Measurements from ENCODE around the gene HOMER1.
A peak's percentile ranks its signal among the peaks of the same experiment; 100 is the strongest.

The HOMER1 gene, protein sequence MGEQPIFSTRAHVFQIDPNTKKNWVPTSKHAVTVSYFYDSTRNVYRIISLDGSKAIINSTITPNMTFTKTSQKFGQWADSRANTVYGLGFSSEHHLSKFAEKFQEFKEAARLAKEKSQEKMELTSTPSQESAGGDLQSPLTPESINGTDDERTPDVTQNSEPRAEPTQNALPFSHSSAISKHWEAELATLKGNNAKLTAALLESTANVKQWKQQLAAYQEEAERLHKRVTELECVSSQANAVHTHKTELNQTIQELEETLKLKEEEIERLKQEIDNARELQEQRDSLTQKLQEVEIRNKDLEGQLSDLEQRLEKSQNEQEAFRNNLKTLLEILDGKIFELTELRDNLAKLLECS

DNA sequence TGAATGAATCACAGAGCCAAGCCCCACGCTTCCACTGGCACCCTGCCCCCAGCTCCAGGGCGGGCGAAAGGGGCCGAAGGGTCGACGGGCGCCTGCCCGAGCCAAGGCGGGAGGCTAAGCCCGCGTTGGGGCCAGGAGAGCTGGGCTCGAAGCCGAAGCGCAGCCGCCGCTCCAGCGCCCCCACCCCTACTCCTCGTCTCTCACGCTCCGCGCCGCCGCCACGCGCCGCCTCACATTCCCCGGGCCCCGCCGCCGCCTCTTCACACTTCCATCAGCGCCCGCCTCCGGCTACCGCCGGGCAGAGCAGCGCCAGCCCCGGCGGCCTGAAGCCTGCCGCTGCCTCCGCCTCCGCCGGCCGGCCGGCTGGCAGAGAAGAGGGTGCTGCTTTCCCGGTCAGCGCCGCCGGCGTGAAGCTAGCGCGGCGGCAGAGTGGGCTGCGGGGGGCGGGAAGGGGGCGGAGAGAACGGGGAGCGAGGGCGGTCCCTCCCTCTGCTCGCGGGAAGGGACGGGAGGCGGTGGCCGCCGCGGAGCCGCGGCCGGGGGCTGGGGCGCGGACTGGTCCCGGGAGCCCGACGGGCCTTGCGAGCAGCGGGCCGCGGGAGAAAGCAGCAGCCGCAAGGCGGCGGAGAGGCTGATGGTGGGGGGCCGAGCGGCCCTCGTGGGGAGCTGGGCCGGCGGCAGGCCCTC, at the start of gene HOMER1:
Gene HOMER1, minus strand, starts transcription at position 431 of the 687 bp plus-strand sequence. CDS start 1,360 bp downstream, outside the sequence.
- Histone ChIP-seq H3K27me3 (ENCODE audit: low read depth, low read length) (peaks cover 19% of the 10 kb centered on the region), H3K36me3 (ENCODE audit: control insufficient read depth in 1 of 2, insufficient read depth in 2 of 2, low read length in 2 of 2) (peaks cover 0 to 3% of the 10 kb centered on the region in 2 donors), H3K4me1 (ENCODE audit: control insufficient read depth in 1 of 2, insufficient read depth in 2 of 2, low read length in 2 of 2) (peaks cover 0 to 17% of the 10 kb centered on the region in 2 donors), H3K9me3 (ENCODE audit: control insufficient read depth in 1 of 2, low read length in 2 of 2) (no peaks in the 10 kb centered on the region), H3K27ac (ENCODE audit: low read length) (peak within 1 kb of the TSS; percentile 89), H3K4me3 (ENCODE audit: low read depth in 1 of 2, low read length in 2 of 2) (peak within 1 kb of the TSS; percentile 67 to 90)

DNA sequence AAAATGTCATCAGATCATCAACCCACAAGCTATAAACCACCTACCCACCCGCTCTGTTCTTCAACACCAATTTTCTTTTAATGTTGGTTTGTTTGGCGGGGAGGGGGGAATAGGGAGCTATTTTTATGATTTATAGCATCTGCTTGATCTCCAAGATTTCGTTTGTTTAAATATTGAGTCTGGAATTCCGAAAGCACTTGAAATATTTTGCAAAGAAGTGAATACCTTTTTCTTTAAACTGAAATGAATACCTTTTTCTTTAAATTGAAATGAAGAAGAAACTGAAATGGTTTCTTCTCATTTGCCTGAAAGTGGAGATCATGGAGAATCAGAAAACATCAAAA, 49.3 kb upstream of the HOMER1 start:
- H3K9me3 ChIP-seq (ENCODE audit: control insufficient read depth in 1 of 2, low read length in 2 of 2): no peaks in the 10 kb centered on the region
- no peak overlapping the region for H3K4me3 ChIP-seq (ENCODE audit: low read depth in 1 of 2, low read length in 2 of 2)
- no peaks in the 10 kb centered on the region for H3K4me1 ChIP-seq (ENCODE audit: control insufficient read depth in 1 of 2, insufficient read depth in 2 of 2, low read length in 2 of 2)
- H3K27ac ChIP-seq (ENCODE audit: low read length): no peak overlapping the region
- no peaks in the 10 kb centered on the region for H3K36me3 ChIP-seq (ENCODE audit: control insufficient read depth in 1 of 2, insufficient read depth in 2 of 2, low read length in 2 of 2)
- no peaks in the 10 kb centered on the region for H3K27me3 ChIP-seq (ENCODE audit: low read depth, low read length)

DNA sequence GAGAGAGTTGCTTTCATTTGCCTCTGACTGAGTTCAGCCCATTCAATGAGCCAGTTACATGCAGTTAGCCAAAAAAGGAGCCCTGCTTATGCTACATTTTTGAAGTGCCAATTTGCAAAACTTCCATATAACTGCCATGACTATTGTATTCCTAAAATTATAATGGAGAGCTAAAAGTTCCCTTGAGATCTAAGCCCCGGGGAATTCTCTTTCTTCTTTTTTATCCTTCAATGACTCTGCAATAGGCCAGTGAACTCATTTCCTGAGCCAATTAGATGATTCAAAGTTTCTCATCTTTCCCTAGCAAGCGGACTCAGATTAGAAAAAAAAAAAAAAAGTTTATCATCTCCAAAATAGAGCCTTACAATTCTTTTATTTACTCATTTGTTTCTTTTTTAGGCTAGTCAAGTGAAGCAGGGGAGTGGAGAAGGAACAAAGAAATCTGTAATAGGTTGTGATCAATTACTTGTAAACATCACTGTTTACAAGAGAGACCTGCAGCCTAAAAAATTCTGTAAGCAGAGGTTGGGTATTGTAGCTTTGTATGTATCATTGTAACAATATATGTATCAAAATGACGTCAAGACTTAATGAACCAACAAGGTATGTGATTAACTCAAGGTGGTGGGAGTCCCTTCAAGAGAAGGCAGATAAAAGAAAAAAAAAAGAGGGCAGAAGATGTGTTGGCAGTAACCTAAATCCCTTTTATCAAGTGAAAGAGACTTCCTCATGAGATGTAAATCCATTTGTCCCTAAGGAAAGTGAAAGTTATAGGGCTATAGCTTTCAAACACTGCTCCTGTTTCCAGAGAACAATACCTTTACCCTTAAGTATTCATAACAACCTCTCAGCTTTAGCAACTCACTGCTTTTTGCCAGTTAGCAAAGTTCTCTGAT, 48.7 kb upstream of the HOMER1 start:
- H3K4me3 ChIP-seq (ENCODE audit: low read depth in 1 of 2, low read length in 2 of 2): no peak overlapping the region
- H3K27ac ChIP-seq (ENCODE audit: low read length): no peak overlapping the region
- H3K4me1 ChIP-seq (ENCODE audit: control insufficient read depth in 1 of 2, insufficient read depth in 2 of 2, low read length in 2 of 2): no peaks in the 10 kb centered on the region
- no peaks in the 10 kb centered on the region for H3K9me3 ChIP-seq (ENCODE audit: control insufficient read depth in 1 of 2, low read length in 2 of 2)
- no peaks in the 10 kb centered on the region for H3K27me3 ChIP-seq (ENCODE audit: low read depth, low read length)
- no peaks in the 10 kb centered on the region for H3K36me3 ChIP-seq (ENCODE audit: control insufficient read depth in 1 of 2, insufficient read depth in 2 of 2, low read length in 2 of 2)

DNA sequence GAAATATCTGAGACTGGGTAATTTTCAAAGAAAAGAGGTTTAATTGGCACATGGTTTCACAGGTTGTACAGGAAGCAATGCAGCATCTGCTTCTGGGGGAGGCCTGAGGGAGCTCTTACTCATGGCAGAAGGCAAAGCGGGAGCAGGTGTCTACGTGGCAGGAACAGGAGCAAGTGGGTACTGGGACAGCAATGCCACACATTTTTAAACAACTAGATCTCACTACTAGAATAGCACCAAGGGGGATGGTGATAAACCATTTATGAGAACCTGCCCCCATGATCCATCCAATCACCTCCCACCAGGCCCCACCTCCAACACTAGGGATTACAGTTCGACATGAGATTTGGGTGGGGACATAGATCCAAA, 47.6 kb upstream of the HOMER1 start:
- no peaks in the 10 kb centered on the region for H3K4me1 ChIP-seq (ENCODE audit: control insufficient read depth in 1 of 2, insufficient read depth in 2 of 2, low read length in 2 of 2)
- H3K27me3 ChIP-seq (ENCODE audit: low read depth, low read length): no peaks in the 10 kb centered on the region
- H3K9me3 ChIP-seq (ENCODE audit: control insufficient read depth in 1 of 2, low read length in 2 of 2): no peaks in the 10 kb centered on the region
- H3K4me3 ChIP-seq (ENCODE audit: low read depth in 1 of 2, low read length in 2 of 2): no peak overlapping the region
- no peak overlapping the region for H3K27ac ChIP-seq (ENCODE audit: low read length)
- no peaks in the 10 kb centered on the region for H3K36me3 ChIP-seq (ENCODE audit: control insufficient read depth in 1 of 2, insufficient read depth in 2 of 2, low read length in 2 of 2)

DNA sequence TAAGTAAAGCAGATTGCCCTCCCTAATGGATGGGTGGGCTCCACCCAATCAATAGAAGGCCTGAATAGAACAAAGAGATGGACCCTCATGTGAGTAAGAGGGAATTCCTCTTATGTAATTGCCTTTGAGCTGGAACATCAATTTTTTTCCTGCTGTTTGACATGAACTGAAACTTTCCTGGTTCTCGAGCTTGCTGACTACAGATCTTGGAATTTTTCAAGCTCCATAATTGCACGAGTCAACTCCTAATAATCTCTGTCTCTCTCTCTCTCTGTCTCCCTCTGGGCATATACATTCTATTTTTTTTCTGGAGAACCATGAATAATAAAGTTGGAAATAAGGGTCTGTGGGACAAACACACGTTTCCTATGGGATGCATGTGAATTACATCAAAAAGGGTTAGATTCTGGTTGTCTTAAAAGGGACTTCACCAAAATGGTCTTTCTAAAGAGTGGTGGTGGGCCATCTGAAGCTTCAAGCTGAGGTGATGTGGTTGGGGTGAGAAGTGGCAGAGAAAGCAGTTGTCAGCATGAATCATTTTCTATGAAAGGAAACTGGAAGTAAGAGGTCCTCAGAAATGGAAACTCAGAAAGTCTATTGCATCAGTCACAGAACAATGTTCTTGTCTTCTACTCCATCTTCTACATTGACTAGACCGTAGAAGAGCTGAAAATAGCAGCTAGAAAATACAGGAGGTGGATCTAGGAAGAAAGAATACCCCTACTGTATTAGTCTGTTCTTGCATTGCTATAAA, 47.0 kb upstream of the HOMER1 start:
- Histone ChIP-seq H3K4me1 (ENCODE audit: control insufficient read depth in 1 of 2, insufficient read depth in 2 of 2, low read length in 2 of 2) (no peaks in the 10 kb centered on the region), H3K27me3 (ENCODE audit: low read depth, low read length) (no peaks in the 10 kb centered on the region), H3K9me3 (ENCODE audit: control insufficient read depth in 1 of 2, low read length in 2 of 2) (no peaks in the 10 kb centered on the region), H3K4me3 (ENCODE audit: low read depth in 1 of 2, low read length in 2 of 2) (no peak overlapping the region), H3K27ac (ENCODE audit: low read length) (no peak overlapping the region), H3K36me3 (ENCODE audit: control insufficient read depth in 1 of 2, insufficient read depth in 2 of 2, low read length in 2 of 2) (no peaks in the 10 kb centered on the region)

DNA sequence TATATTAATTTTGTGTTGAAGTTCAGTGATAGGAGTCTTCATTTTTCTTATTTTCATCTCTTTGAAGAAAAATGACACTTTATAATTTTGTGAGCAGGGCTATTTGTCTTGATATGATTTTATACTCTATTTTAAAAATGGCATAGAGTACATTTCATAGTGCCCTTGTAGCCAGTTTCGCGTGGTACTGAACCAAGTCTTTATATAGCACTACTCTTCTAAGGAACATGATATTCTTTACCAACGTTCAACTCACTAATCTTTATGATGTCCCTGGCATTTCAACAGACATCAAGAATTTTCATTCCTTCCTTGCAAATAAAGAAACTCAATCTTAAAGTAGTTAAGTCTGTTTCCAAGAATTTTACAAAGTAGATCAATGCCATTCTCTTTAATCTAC, 41.5 kb upstream of the HOMER1 start:
- no peaks in the 10 kb centered on the region for H3K27me3 ChIP-seq (ENCODE audit: low read depth, low read length)
- no peaks in the 10 kb centered on the region for H3K4me1 ChIP-seq (ENCODE audit: control insufficient read depth in 1 of 2, insufficient read depth in 2 of 2, low read length in 2 of 2)
- no peak overlapping the region for H3K4me3 ChIP-seq (ENCODE audit: low read depth in 1 of 2, low read length in 2 of 2)
- no peaks in the 10 kb centered on the region for H3K36me3 ChIP-seq (ENCODE audit: control insufficient read depth in 1 of 2, insufficient read depth in 2 of 2, low read length in 2 of 2)
- no peaks in the 10 kb centered on the region for H3K9me3 ChIP-seq (ENCODE audit: control insufficient read depth in 1 of 2, low read length in 2 of 2)
- H3K27ac ChIP-seq (ENCODE audit: low read length): no peak overlapping the region

DNA sequence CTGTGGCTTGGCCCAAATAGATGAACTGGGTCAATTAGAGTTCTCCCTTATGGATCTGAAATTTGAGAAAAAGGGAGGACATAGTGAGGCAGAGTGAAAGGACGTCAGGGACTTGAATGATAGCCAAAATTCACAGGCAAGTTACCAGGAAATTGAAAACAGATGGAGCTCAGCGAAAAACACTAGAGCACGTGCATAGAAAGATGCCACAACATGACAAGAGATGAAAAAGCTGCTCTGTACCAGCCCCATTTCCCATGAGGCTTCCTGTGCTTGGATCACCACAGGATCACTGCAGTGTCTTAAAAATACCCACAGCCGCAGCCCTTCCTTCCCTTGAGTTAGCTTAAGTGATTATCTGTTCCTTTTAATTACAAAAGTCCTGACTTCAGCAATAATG, 39.0 kb upstream of the HOMER1 start:
- Histone ChIP-seq H3K4me1 (ENCODE audit: control insufficient read depth in 1 of 2, insufficient read depth in 2 of 2, low read length in 2 of 2) (no peaks in the 10 kb centered on the region), H3K9me3 (ENCODE audit: control insufficient read depth in 1 of 2, low read length in 2 of 2) (no peaks in the 10 kb centered on the region), H3K4me3 (ENCODE audit: low read depth in 1 of 2, low read length in 2 of 2) (no peak overlapping the region), H3K36me3 (ENCODE audit: control insufficient read depth in 1 of 2, insufficient read depth in 2 of 2, low read length in 2 of 2) (no peaks in the 10 kb centered on the region), H3K27ac (ENCODE audit: low read length) (no peak overlapping the region), H3K27me3 (ENCODE audit: low read depth, low read length) (no peaks in the 10 kb centered on the region)

DNA sequence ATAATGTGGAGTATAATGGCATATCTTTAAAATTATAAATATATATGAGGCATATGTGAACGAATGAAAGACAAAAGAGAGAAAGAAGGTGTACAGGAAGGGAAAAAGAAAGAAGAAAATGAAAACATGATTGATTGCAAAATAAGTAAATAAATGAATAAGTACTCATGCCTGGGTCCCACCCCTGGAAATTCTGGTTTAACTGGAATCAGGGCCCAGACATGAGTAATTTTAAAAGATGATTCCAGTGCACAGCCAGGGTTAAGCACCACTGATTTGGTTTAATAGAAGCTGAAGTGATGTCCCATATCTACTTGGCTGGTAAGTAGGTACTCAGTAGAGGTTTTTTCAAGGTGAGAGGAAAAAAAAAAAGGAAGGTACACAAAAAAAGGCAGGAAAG, 34.0 kb upstream of the HOMER1 start:
- Histone ChIP-seq H3K4me3 (ENCODE audit: low read depth in 1 of 2, low read length in 2 of 2) (no peak overlapping the region), H3K27ac (ENCODE audit: low read length) (no peak overlapping the region), H3K36me3 (ENCODE audit: control insufficient read depth in 1 of 2, insufficient read depth in 2 of 2, low read length in 2 of 2) (no peaks in the 10 kb centered on the region)

DNA sequence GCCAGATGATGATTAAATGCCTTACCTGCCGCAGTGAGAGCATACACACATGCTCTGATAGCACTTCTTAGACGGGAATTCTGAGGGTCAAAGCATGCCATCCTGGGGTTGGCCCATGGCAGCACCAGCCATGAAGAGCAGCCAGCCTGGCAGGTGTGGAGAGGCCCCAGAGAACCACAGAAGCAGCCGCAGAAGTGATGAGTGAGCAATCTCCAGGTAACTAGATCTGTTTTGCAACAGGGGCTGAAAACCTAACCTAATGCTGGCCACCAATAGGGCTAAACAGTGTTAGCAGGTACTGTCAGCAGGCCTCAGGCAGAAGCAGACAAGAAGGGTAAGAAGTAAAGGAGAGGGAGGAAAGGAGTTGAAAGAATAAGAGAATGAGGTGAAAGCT, 33.5 kb upstream of the HOMER1 start:
- H3K27ac ChIP-seq (ENCODE audit: low read length): no peak overlapping the region
- no peaks in the 10 kb centered on the region for H3K4me1 ChIP-seq (ENCODE audit: control insufficient read depth in 1 of 2, insufficient read depth in 2 of 2, low read length in 2 of 2)

More for the DNA sequence above, 34.0 kb upstream of the HOMER1 start:
- H3K4me1 ChIP-seq (ENCODE audit: control insufficient read depth in 1 of 2, insufficient read depth in 2 of 2, low read length in 2 of 2): no peaks in the 10 kb centered on the region
- H3K27me3 ChIP-seq (ENCODE audit: low read depth, low read length): no peaks in the 10 kb centered on the region
- no peaks in the 10 kb centered on the region for H3K9me3 ChIP-seq (ENCODE audit: control insufficient read depth in 1 of 2, low read length in 2 of 2)

DNA sequence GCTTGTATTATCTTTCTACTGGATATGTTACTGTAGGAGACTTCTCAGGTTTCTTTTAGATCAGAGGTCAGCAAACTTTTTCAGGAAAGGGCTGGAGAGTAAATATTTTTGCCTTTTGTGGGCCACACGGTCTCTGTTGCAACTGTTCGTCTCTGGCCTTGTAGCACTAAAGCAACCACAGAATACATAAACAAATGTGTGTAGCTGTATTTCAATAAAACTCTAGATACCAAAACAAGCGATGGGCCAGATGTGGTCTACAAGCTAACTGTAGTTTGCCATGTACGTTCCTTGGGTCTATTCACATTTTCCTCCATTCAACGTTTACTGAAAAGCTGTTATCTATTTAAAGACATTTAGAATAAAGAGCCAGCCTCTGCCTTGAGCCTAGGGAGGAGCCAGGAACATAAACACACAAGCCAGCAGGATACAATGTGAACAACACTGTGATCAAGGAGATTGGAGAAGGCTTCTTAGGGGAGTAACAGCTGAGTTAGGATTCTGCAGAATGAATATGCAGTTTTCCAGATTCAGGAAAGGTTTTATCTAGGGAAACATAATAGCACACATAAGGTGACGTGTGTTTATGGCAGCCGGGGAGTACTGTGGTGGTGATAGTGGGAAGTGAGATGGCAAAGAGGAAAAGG, 33.0 kb upstream of the HOMER1 start:
- H3K4me1 ChIP-seq (ENCODE audit: control insufficient read depth in 1 of 2, insufficient read depth in 2 of 2, low read length in 2 of 2): no peaks in the 10 kb centered on the region
- H3K36me3 ChIP-seq (ENCODE audit: control insufficient read depth in 1 of 2, insufficient read depth in 2 of 2, low read length in 2 of 2): no peaks in the 10 kb centered on the region
- no peaks in the 10 kb centered on the region for H3K9me3 ChIP-seq (ENCODE audit: control insufficient read depth in 1 of 2, low read length in 2 of 2)
- no peak overlapping the region for H3K27ac ChIP-seq (ENCODE audit: low read length)
- H3K4me3 ChIP-seq (ENCODE audit: low read depth in 1 of 2, low read length in 2 of 2): no peak overlapping the region
- H3K27me3 ChIP-seq (ENCODE audit: low read depth, low read length): no peaks in the 10 kb centered on the region

More for the DNA sequence above, 33.5 kb upstream of the HOMER1 start:
- Histone ChIP-seq H3K4me3 (ENCODE audit: low read depth in 1 of 2, low read length in 2 of 2) (no peak overlapping the region), H3K36me3 (ENCODE audit: control insufficient read depth in 1 of 2, insufficient read depth in 2 of 2, low read length in 2 of 2) (no peaks in the 10 kb centered on the region), H3K27me3 (ENCODE audit: low read depth, low read length) (no peaks in the 10 kb centered on the region), H3K9me3 (ENCODE audit: control insufficient read depth in 1 of 2, low read length in 2 of 2) (no peaks in the 10 kb centered on the region)
